Prostate gland (tissue), 2 donors: ENCODE measurements around the gene TBL3. TPM values are rescaled to one million over a fixed set of nuclear protein-coding genes. Genes with fewer than 3 reads are reported as not detected.

Experiments used
- DNase-seq: peaks from one replicate; pipeline ENCODE4 v3.0.0-alpha.2; 2019; ENCODE audit warnings: low spot score
- H3K27ac ChIP-seq, 2 donors: fragments of 200-600 bp; sonication (generic); 2 replicates each; pipeline ENCODE4 v1.5.1; 2017 to 2019
- H3K27me3 ChIP-seq: fragments of 200-600 bp; sonication (generic); replicated peaks from 2 replicates; pipeline ENCODE4 v1.5.1; 2019; ENCODE audit not compliant: insufficient read depth
- H3K36me3 ChIP-seq, 2 donors: fragments of 200-600 bp; sonication (generic); 1 replicate in 1 of 2; 2 replicates in 1 of 2; pipeline versions ENCODE4 v1.5.1 to v1.8.1; 2017 to 2019
- H3K4me1 ChIP-seq: fragments of 200-600 bp; sonication (generic); replicated peaks from 2 replicates; pipeline ENCODE4 v1.5.1; 2019
- H3K4me3 ChIP-seq, 2 donors: fragments of 200-600 bp; sonication (generic); 2 replicates each; pipeline ENCODE4 v1.5.1; 2017 to 2019
- H3K9me3 ChIP-seq: fragments of 200-600 bp; sonication (generic); 2 replicates; pipeline ENCODE4 v1.5.1; 2017
- POLR2A ChIP-seq: fragments of 450-650 bp; IDR thresholded peaks from one replicate; pipeline ENCODE4 v1.6.1; 2016; ENCODE audit warnings: antibody characterized with exemption, mild to moderate bottlenecking
- POLR2AphosphoS5 ChIP-seq: sonication (generic); formaldehyde crosslinking; IDR thresholded peaks from one replicate; pipeline ENCODE4 v1.6.1; 2017; ENCODE audit warnings: antibody characterized with exemption
- WGBS: methylation state at CpG from one replicate; pipeline ENCODE4 v1.1.5; 2018; 5-methylcytosine and 5-hydroxymethylcytosine counted together
- intact Hi-C: fragments of 100-400 bp; cut with DNase I; formaldehyde crosslinking; loops from one replicate; pipeline ENCODE4 v1.14.2; 2022
- small RNA-seq, 2 donors: library from RNA; depleted of rRNA; stranded (forward); fragments of <200 nt; gene quantifications; one replicate each; pipeline ENCODE3, GENCODE V24; 2016
- total RNA-seq, 2 donors: library from RNA; depleted of rRNA; stranded (reverse); fragments of >200 nt; gene quantifications; one replicate each; pipeline ENCODE4 v1.1.0, GENCODE V29; 2016
- TF ChIP-seq, protein P1 (sequence below), 4 experiments: fragments of 200-600 bp in 2 of 4; fragments of 450-650 bp in 2 of 4; sonication (generic) in 2 of 4; IDR thresholded peaks; 1 replicate in 3 of 4; 2 replicates in 1 of 4; pipeline ENCODE4 v1.5.1; 2016 to 2019; ENCODE audit warnings: antibody characterized with exemption in 4 of 4, mild to moderate bottlenecking in 2 of 4, moderate library complexity in 2 of 4

TBL3 gene
- total RNA-seq, 2 donors from 2014 or later, result 54.3 to 57.1 TPM

- Histone ChIP-seq H3K27ac (peak overlapping the region; percentile 72 to 82), H3K9me3 (no peaks in the 10 kb centered on the region), H3K4me3 (peak overlapping the region in 1 of 2 donors; percentile 86), H3K36me3 (no peaks in the 10 kb centered on the region), H3K4me1 (peaks cover 17% of the 10 kb centered on the region), H3K27me3 (no peaks in the 10 kb centered on the region)
- 75% methylated on average over 18 of the region's 18 CpGs for WGBS
- no peak for TF ChIP-seq POLR2A
- TF ChIP-seq, protein P1, sequence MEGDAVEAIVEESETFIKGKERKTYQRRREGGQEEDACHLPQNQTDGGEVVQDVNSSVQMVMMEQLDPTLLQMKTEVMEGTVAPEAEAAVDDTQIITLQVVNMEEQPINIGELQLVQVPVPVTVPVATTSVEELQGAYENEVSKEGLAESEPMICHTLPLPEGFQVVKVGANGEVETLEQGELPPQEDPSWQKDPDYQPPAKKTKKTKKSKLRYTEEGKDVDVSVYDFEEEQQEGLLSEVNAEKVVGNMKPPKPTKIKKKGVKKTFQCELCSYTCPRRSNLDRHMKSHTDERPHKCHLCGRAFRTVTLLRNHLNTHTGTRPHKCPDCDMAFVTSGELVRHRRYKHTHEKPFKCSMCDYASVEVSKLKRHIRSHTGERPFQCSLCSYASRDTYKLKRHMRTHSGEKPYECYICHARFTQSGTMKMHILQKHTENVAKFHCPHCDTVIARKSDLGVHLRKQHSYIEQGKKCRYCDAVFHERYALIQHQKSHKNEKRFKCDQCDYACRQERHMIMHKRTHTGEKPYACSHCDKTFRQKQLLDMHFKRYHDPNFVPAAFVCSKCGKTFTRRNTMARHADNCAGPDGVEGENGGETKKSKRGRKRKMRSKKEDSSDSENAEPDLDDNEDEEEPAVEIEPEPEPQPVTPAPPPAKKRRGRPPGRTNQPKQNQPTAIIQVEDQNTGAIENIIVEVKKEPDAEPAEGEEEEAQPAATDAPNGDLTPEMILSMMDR (IDR thresholded peaks at IDR 0.05), result no peak
- TF ChIP-seq POLR2AphosphoS5, result no peak
- intact Hi-C loops, result loop anchor here (10.0 kb wide), 1 partner anchor 216 kb away; no protein-coding TSS in a partner anchor
- DNase-seq, result no peak
Measured at GRCh38 chr16:2028620-2029220, 56.9 kb downstream of the TBL3 start.

GRCh38 chr16:2029350-2029749 is 57.5 kb downstream of the TBL3 start:
- Histone ChIP-seq H3K36me3 (no peaks in the 10 kb centered on the region), H3K4me3 (peak overlapping the region in 1 of 2 donors; percentile 86), H3K9me3 (no peaks in the 10 kb centered on the region), H3K27me3 (no peaks in the 10 kb centered on the region), H3K4me1 (peaks cover 21% of the 10 kb centered on the region), H3K27ac (peak overlapping the region in 1 of 2 donors; percentile 82)
- TF ChIP-seq POLR2AphosphoS5 (no peak), POLR2A (no peak)
- TF ChIP-seq, protein P1 (IDR thresholded peaks at IDR 0.05), result no peak
- WGBS, result 85% methylated on average over 20 of the region's 22 CpGs
- DNase-seq, result no peak
- intact Hi-C loops, result loop anchor here (10.0 kb wide), 1 partner anchor 215 kb away; no protein-coding TSS in a partner anchor

DNA sequence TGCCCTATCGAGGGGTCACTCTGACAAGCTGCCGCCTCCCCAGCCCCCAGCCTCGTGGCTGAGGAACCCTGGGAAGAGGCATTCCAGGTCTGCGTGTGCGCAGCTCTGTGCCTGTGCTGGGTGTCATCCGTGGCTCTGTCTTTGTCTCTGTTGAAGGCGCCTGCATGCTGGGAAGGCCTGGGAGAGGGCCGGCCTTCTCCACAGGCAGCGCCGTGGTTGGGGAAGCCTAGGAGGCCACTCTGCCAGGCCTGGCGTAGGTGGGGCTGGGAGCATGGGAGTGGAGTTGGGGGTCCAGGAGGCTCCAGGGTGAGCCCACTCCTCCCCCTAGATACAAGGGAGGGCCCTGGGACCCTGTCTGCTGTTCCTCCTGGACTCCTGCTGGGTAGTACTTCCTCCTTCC is 58.2 kb downstream of the TBL3 start:
- no peaks in the 10 kb centered on the region for H3K9me3 ChIP-seq
- no peak overlapping the region for H3K4me3 ChIP-seq
- no peaks in the 10 kb centered on the region for H3K36me3 ChIP-seq
- no peak for DNase-seq
- intact Hi-C loops, result no loop called here
- H3K27ac ChIP-seq, result peak overlapping the region in 1 of 2 donors; percentile 62
- WGBS, result 87% methylated on average over 11 of the region's 11 CpGs
- no peaks in the 10 kb centered on the region for H3K27me3 ChIP-seq
- TF ChIP-seq POLR2AphosphoS5, result no peak
- TF ChIP-seq, protein P1 (IDR thresholded peaks at IDR 0.05), result no peak
- TF ChIP-seq POLR2A, result no peak
- peaks cover 25% of the 10 kb centered on the region for H3K4me1 ChIP-seq

DNA sequence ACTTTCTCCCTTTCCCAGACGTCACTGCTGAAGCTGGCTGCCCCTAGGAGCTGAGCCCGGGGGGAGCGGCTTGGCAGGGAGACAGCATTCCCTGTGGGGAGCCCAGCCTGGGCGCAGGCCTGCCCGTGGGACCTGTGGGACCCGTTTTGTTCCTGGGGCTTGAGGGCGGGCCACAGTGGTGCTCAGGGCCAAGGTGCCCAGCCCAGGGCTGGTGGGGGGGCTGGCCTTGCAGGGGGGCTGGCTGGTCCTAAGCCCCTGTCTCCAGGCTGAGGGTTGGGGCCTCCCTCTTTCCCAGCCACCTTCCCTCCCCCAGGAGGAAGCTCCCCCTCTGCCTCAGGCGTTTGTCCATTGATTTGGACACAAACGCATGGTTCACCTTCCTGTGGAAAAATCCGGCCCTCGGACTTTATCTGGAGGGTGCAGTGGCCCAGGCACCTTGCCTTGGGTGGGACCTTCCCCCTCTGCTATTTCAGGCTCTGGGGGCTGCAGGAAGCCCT is 59.3 kb downstream of the TBL3 start:
- WGBS, result 58% methylated on average over 10 of the region's 11 CpGs
- no peak overlapping the region for H3K4me3 ChIP-seq
- no peaks in the 10 kb centered on the region for H3K9me3 ChIP-seq
- no peaks in the 10 kb centered on the region for H3K36me3 ChIP-seq
- H3K27ac ChIP-seq, result peak overlapping the region; percentile 42 to 62
- H3K27me3 ChIP-seq, result no peaks in the 10 kb centered on the region
- intact Hi-C loops, result no loop called here
- TF ChIP-seq POLR2A, result no peak
- TF ChIP-seq, protein P1 (IDR thresholded peaks at IDR 0.05), result no peak
- no peak for TF ChIP-seq POLR2AphosphoS5
- peaks cover 36% of the 10 kb centered on the region for H3K4me1 ChIP-seq
- DNase-seq, result no peak

Small RNA genes lying within 50 kb of the gene (small RNA-seq; reads per million reads assigned to genes)
- gene AC005363.2, result 0 reads per million in 2 donors
- gene RN7SL219P, result 0 reads per million in 2 donors
- 0 reads per million in 2 donors for gene SNORA10
- gene SNORA64, result 0 reads per million in 2 donors

Other genes with a start within 250 kb of the TBL3 start
- gene NME3, start 200.5 kb upstream of the TBL3 start, total RNA-seq, result 100 to 1,000 TPM; 135 to 252 TPM
- gene EME2, start 199.2 kb upstream of the TBL3 start, total RNA-seq, result 10 to 100 TPM; 18.3 to 53.9 TPM
- 100 to 1,000 TPM in 1 of 2 donors, 10 to 100 TPM in 1; 97.4 to 125 TPM for gene MRPS34, start 198.9 kb upstream of the TBL3 start, total RNA-seq
- gene SPSB3, start 189.5 kb upstream of the TBL3 start, total RNA-seq, result 100 to 1,000 TPM in 1 of 2 donors, 10 to 100 TPM in 1; 87.8 to 138 TPM
- 100 to 1,000 TPM in 1 of 2 donors, 10 to 100 TPM in 1; 98.4 to 233 TPM for gene NUBP2, start 189.1 kb upstream of the TBL3 start, total RNA-seq
- gene IGFALS, start 178.3 kb upstream of the TBL3 start, total RNA-seq, result 1 to 10 TPM in 1 of 2 donors, under 1 TPM in 1; 0.82 to 1.9 TPM
- 100 to 1,000 TPM in 1 of 2 donors, 10 to 100 TPM in 1; 98.6 to 145 TPM for gene HAGH, start 145.2 kb upstream of the TBL3 start, total RNA-seq
- gene FAHD1, start 144.8 kb upstream of the TBL3 start, total RNA-seq, result 10 to 100 TPM; 42.3 to 45.5 TPM
- 10 to 100 TPM in 1 of 2 donors, not detected in 1; 14.4 TPM for gene MEIOB, start 99.9 kb upstream of the TBL3 start, total RNA-seq
- under 1 TPM; 0.77 to 0.91 TPM for gene HS3ST6, start 53.6 kb upstream of the TBL3 start, total RNA-seq
- gene MSRB1, start 28.9 kb upstream of the TBL3 start, total RNA-seq, result 10 to 100 TPM; 11.0 to 12.4 TPM
- gene RPL3L, start 17.4 kb upstream of the TBL3 start, total RNA-seq, result under 1 TPM; 0.51 to 0.82 TPM
- 100 to 1,000 TPM; 172 to 333 TPM for gene NDUFB10, start 12.5 kb upstream of the TBL3 start, total RNA-seq
- 1,000 to 10,000 TPM; 2,046 to 2,467 TPM for gene RPS2, start 7.2 kb upstream of the TBL3 start, total RNA-seq
- gene RNF151, start 5.2 kb upstream of the TBL3 start, total RNA-seq, result 1 to 10 TPM in 1 of 2 donors, not detected in 1; 7.2 TPM
- 1 to 10 TPM in 1 of 2 donors, under 1 TPM in 1; 0.32 to 5.0 TPM for gene NOXO1, start 9.4 kb downstream of the TBL3 start, total RNA-seq
- gene GFER, start 12.1 kb downstream of the TBL3 start, total RNA-seq, result 10 to 100 TPM; 21.1 to 26.6 TPM
- gene SYNGR3, start 17.9 kb downstream of the TBL3 start, total RNA-seq, result 10 to 100 TPM in 1 of 2 donors, 1 to 10 TPM in 1; 4.0 to 16.1 TPM
- 10 to 100 TPM; 30.7 to 74.3 TPM for gene ZNF598, start 37.8 kb downstream of the TBL3 start, total RNA-seq
- 1 to 10 TPM; 1.8 to 3.6 TPM for gene NPW, start 47.7 kb downstream of the TBL3 start, total RNA-seq
- 100 to 1,000 TPM; 118 to 170 TPM for gene NHERF2, start 54.8 kb downstream of the TBL3 start, total RNA-seq
- gene NTHL1, start 75.8 kb downstream of the TBL3 start, total RNA-seq, result 10 to 100 TPM; 16.4 to 24.9 TPM
- 100 to 1,000 TPM in 1 of 2 donors, 10 to 100 TPM in 1; 86.3 to 168 TPM for gene TSC2, start 75.9 kb downstream of the TBL3 start, total RNA-seq
- gene PKD1, start 163.8 kb downstream of the TBL3 start, total RNA-seq, result 100 to 1,000 TPM; 205 to 349 TPM
- 1 to 10 TPM; 1.8 to 5.1 TPM for gene RAB26, start 176.6 kb downstream of the TBL3 start, total RNA-seq
- 10 to 100 TPM; 40.0 to 51.5 TPM for gene TRAF7, start 183.7 kb downstream of the TBL3 start, total RNA-seq
- gene CASKIN1, start 224.6 kb downstream of the TBL3 start, total RNA-seq, result 1 to 10 TPM in 1 of 2 donors, under 1 TPM in 1; 0.77 to 5.3 TPM
- 100 to 1,000 TPM in 1 of 2 donors, 10 to 100 TPM in 1; 55.9 to 110 TPM for gene MLST8, start 233.4 kb downstream of the TBL3 start, total RNA-seq
- gene BRICD5, start 238.8 kb downstream of the TBL3 start, total RNA-seq, result 10 to 100 TPM; 18.4 to 26.2 TPM
- gene PGP, start 242.8 kb downstream of the TBL3 start, total RNA-seq, result 10 to 100 TPM; 12.7 to 23.7 TPM